ENCODE measurements around the gene LYRM9.
"Not testable (repeated sequence)": the region's sequence is repeated elsewhere in the genome, so short reads cannot be mapped to it uniquely, and the experiment has no call there.

The LYRM9 gene

DNA sequence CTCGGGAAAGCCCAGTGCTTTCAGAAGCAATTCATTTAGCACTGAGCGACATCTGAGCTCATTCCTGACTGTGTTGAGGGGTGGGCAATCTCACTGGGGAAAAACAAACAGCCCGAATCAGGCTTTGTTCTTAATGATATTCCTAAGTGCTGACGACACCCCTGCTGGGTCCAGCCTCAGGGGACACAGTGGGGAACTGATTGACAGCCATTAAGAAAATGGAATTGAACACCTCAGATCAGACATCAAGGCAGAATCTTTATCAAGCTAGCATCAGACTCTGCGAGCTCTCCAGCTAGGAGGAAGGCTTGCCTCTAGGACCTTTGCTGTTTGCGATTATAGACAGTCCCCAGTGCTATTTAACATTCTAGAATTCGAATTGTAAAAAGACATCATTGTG lies 22.5 kb upstream of the LYRM9 start:
- peaks cover 2 to 3% of the 10 kb centered on the region in 2 experiments for H3K4me1 ChIP-seq (ENCODE audit: control insufficient read depth in 1 of 2, insufficient read depth in 2 of 2, low read length in 2 of 2)
- no peak overlapping the region for H3K4ac ChIP-seq (ENCODE audit: low read depth, low read length)
- no peak overlapping the region for H2BK120ac ChIP-seq (ENCODE audit: insufficient read depth, low read length, poor library complexity)
- H3K27ac ChIP-seq (ENCODE audit: low read depth, low read length) = no peak overlapping the region
- H3K27me3 ChIP-seq (ENCODE audit: insufficient read depth, low read length) = no peaks in the 10 kb centered on the region
- H4K8ac ChIP-seq (ENCODE audit: low read depth, low read length) = no peak overlapping the region
- H4K12ac ChIP-seq (ENCODE audit: low read depth, low read length) = no peak overlapping the region
- H3K36me3 ChIP-seq (ENCODE audit: control insufficient read depth in 1 of 2, insufficient read depth in 2 of 2, low read length in 2 of 2) = no peaks in the 10 kb centered on the region
- no peak overlapping the region for H3K9ac ChIP-seq (ENCODE audit: low read length)
- H2BK5ac ChIP-seq (ENCODE audit: low read depth, low read length, poor library complexity) = no peak overlapping the region
- H3K4me2 ChIP-seq (ENCODE audit: low read length) = no peak overlapping the region
- H3K18ac ChIP-seq (ENCODE audit: low read length) = no peak overlapping the region
- H3K4me3 ChIP-seq (ENCODE audit: low read depth, low read length) = no peak overlapping the region
- H3K23ac ChIP-seq (ENCODE audit: low read length) = no peak overlapping the region
- no peak overlapping the region for H2BK12ac ChIP-seq (ENCODE audit: low read length)
- no peak overlapping the region for H4K91ac ChIP-seq (ENCODE audit: low read depth, low read length)
- no CpG with 5 or more reads among the region's 7 CpGs for WGBS (ENCODE audit: extremely low coverage, insufficient coverage, insufficient read length)
- H3K9me3 ChIP-seq (ENCODE audit: insufficient read depth, low read depth, low read length) = peaks cover 1% of the 10 kb centered on the region
- H3K14ac ChIP-seq (ENCODE audit: low read length) = no peak overlapping the region
- no peak for DNase-seq
- H3K79me2 ChIP-seq (ENCODE audit: control insufficient read depth, insufficient read depth, low read length, poor library complexity) = no peaks in the 10 kb centered on the region
- H3K79me1 ChIP-seq (ENCODE audit: low read length) = no peaks in the 10 kb centered on the region
- H2AFZ ChIP-seq (ENCODE audit: insufficient read depth, low read length, poor library complexity) = no peak overlapping the region
- H2AK5ac ChIP-seq (ENCODE audit: low read length) = no peak overlapping the region

DNA sequence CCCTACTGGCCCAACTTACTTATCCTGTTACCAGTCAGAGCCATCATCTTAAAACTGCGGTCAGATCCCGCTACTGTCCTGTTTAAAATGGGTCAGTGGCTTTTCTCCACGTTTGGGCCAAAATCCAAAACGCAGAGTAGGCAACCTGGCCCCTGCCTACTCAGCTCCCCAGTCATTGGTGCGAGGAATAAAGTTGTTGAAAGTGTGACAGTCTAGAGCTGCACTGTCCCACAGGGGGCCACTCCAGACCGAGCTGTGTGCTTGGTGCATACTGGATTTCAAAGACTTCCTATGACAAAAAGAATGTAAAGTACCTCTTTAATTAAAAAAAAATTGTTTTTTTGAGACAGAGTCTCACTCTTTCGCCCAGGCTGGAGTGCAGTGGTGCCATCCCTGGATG lies 21.2 kb upstream of the LYRM9 start:
- Histone ChIP-seq H3K4ac (ENCODE audit: low read depth, low read length) (no peak overlapping the region), H3K9ac (ENCODE audit: low read length) (no peak overlapping the region), H3K4me3 (ENCODE audit: low read depth, low read length) (no peak overlapping the region), H3K79me2 (ENCODE audit: control insufficient read depth, insufficient read depth, low read length, poor library complexity) (no peaks in the 10 kb centered on the region), H3K18ac (ENCODE audit: low read length) (no peak overlapping the region), H3K4me2 (ENCODE audit: low read length) (no peak overlapping the region), H3K79me1 (ENCODE audit: low read length) (no peaks in the 10 kb centered on the region), H2BK12ac (ENCODE audit: low read length) (no peak overlapping the region), H4K12ac (ENCODE audit: low read depth, low read length) (no peak overlapping the region), H2AFZ (ENCODE audit: insufficient read depth, low read length, poor library complexity) (no peak overlapping the region), H2AK5ac (ENCODE audit: low read length) (no peak overlapping the region), H3K4me1 (ENCODE audit: control insufficient read depth in 1 of 2, insufficient read depth in 2 of 2, low read length in 2 of 2) (peaks cover 2 to 3% of the 10 kb centered on the region in 2 experiments), H4K8ac (ENCODE audit: low read depth, low read length) (no peak overlapping the region), H3K23ac (ENCODE audit: low read length) (no peak overlapping the region), H2BK120ac (ENCODE audit: insufficient read depth, low read length, poor library complexity) (no peak overlapping the region), H2BK5ac (ENCODE audit: low read depth, low read length, poor library complexity) (no peak overlapping the region), H3K14ac (ENCODE audit: low read length) (no peak overlapping the region), H3K27ac (ENCODE audit: low read depth, low read length) (no peak overlapping the region), H4K91ac (ENCODE audit: low read depth, low read length) (no peak overlapping the region), H3K36me3 (ENCODE audit: control insufficient read depth in 1 of 2, insufficient read depth in 2 of 2, low read length in 2 of 2) (no peaks in the 10 kb centered on the region), H3K9me3 (ENCODE audit: insufficient read depth, low read depth, low read length) (peaks cover 1% of the 10 kb centered on the region), H3K27me3 (ENCODE audit: insufficient read depth, low read length) (no peaks in the 10 kb centered on the region)
- no peak for DNase-seq
- no CpG with 5 or more reads among the region's 7 CpGs for WGBS (ENCODE audit: extremely low coverage, insufficient coverage, insufficient read length)

DNA sequence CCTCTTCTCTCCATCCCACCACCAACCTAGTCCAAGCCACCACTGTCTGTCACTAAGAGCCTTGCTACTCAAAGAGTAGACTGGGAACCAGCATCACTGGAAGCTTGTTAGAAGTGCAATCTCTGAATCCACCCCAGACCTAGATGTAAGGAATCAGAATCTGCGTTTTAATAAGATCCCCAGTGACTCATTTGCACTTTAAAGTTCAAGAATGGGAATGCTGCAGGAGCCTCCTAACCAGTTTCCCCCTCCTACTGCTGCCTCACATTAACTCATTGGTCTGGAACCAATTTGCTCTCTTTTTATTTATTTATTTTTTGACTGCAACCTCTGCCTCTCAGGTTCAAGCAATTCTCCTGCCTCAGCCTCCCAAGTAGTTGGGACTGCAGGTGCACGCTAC lies 19.8 kb upstream of the LYRM9 start:
- Histone ChIP-seq H2BK12ac (ENCODE audit: low read length) (no peak overlapping the region), H4K12ac (ENCODE audit: low read depth, low read length) (no peak overlapping the region), H4K91ac (ENCODE audit: low read depth, low read length) (no peak overlapping the region), H3K14ac (ENCODE audit: low read length) (no peak overlapping the region), H3K4ac (ENCODE audit: low read depth, low read length) (no peak overlapping the region), H3K9ac (ENCODE audit: low read length) (no peak overlapping the region), H4K8ac (ENCODE audit: low read depth, low read length) (no peak overlapping the region), H3K9me3 (ENCODE audit: insufficient read depth, low read depth, low read length) (peaks cover 1% of the 10 kb centered on the region), H3K79me1 (ENCODE audit: low read length) (no peaks in the 10 kb centered on the region), H3K4me1 (ENCODE audit: control insufficient read depth in 1 of 2, insufficient read depth in 2 of 2, low read length in 2 of 2) (peaks cover 2 to 3% of the 10 kb centered on the region in 2 experiments), H3K23ac (ENCODE audit: low read length) (no peak overlapping the region), H3K4me3 (ENCODE audit: low read depth, low read length) (no peak overlapping the region), H2AK5ac (ENCODE audit: low read length) (no peak overlapping the region), H2BK120ac (ENCODE audit: insufficient read depth, low read length, poor library complexity) (no peak overlapping the region), H3K18ac (ENCODE audit: low read length) (no peak overlapping the region), H2AFZ (ENCODE audit: insufficient read depth, low read length, poor library complexity) (no peak overlapping the region), H2BK5ac (ENCODE audit: low read depth, low read length, poor library complexity) (no peak overlapping the region), H3K36me3 (ENCODE audit: control insufficient read depth in 1 of 2, insufficient read depth in 2 of 2, low read length in 2 of 2) (no peaks in the 10 kb centered on the region), H3K79me2 (ENCODE audit: control insufficient read depth, insufficient read depth, low read length, poor library complexity) (no peaks in the 10 kb centered on the region), H3K27ac (ENCODE audit: low read depth, low read length) (no peak overlapping the region), H3K27me3 (ENCODE audit: insufficient read depth, low read length) (no peaks in the 10 kb centered on the region), H3K4me2 (ENCODE audit: low read length) (no peak overlapping the region)
- no peak for DNase-seq
- WGBS (ENCODE audit: extremely low coverage, insufficient coverage, insufficient read length) = no CpG with 5 or more reads among the region's 2 CpGs

DNA sequence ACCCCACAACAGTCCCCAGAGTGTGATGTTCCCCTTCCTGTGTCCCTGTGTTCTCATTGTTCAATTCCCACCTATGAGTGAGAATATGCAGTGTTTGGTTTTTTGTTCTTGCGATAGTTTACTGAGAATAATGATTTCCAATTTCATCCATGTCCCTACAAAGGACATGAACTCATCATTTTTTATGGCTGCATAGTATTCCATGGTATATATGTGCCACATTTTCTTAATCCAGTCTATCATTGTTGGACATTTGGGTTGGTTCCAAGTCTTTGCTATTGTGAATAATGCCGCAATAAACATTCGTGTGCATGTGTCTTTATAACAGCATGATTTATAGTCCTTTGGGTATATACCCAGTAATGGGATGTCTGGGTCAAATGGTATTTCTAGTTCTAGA lies 19.1 kb upstream of the LYRM9 start:
- H3K18ac ChIP-seq (ENCODE audit: low read length); H3K4ac ChIP-seq (ENCODE audit: low read depth, low read length); H3K79me1 ChIP-seq (ENCODE audit: low read length); H3K27ac ChIP-seq (ENCODE audit: low read depth, low read length); H4K8ac ChIP-seq (ENCODE audit: low read depth, low read length); DNase-seq; H2AK5ac ChIP-seq (ENCODE audit: low read length); H2BK5ac ChIP-seq (ENCODE audit: low read depth, low read length, poor library complexity); H3K36me3 ChIP-seq (ENCODE audit: control insufficient read depth in 1 of 2, insufficient read depth in 2 of 2, low read length in 2 of 2); H2BK12ac ChIP-seq (ENCODE audit: low read length); H3K4me1 ChIP-seq (ENCODE audit: control insufficient read depth in 1 of 2, insufficient read depth in 2 of 2, low read length in 2 of 2); H3K27me3 ChIP-seq (ENCODE audit: insufficient read depth, low read length); H3K23ac ChIP-seq (ENCODE audit: low read length); H4K12ac ChIP-seq (ENCODE audit: low read depth, low read length); H3K14ac ChIP-seq (ENCODE audit: low read length); H4K91ac ChIP-seq (ENCODE audit: low read depth, low read length); H3K9ac ChIP-seq (ENCODE audit: low read length); H2BK120ac ChIP-seq (ENCODE audit: insufficient read depth, low read length, poor library complexity); H3K79me2 ChIP-seq (ENCODE audit: control insufficient read depth, insufficient read depth, low read length, poor library complexity); H3K9me3 ChIP-seq (ENCODE audit: insufficient read depth, low read depth, low read length); H3K4me2 ChIP-seq (ENCODE audit: low read length); H2AFZ ChIP-seq (ENCODE audit: insufficient read depth, low read length, poor library complexity); H3K4me3 ChIP-seq (ENCODE audit: low read depth, low read length): not testable (repeated sequence)
- WGBS (ENCODE audit: extremely low coverage, insufficient coverage, insufficient read length) = no CpG with 5 or more reads among the region's 3 CpGs
